DMS153 treated with DMSO at 0.1 percent for 48 hours (cell line): Measurements from ENCODE around the gene TRMT44.

ENCODE experiments used
- DNase-seq: peaks from one replicate; lab custom pipeline; 2025; ENCODE audit not compliant: unreplicated experiment; lab: John Stamatoyannopoulos, UW

The TRMT44 gene

GRCh38 chr4:8440492-8441311, at the start of gene TRMT44, which contains the start of gene ACOX3:
Gene TRMT44 (plus strand): TSS chr4:8440777. CDS start chr4:8440823, 46 bp downstream.
Gene ACOX3 (minus strand): TSS chr4:8440723. CDS start chr4:8416521, 24,202 bp downstream.
- DNase-seq: peak; percentile 12

GRCh38 chr4:8391071-8391470, 49.5 kb upstream of the TRMT44 start:
- DNase-seq: no peak

GRCh38 chr4:8391972-8392371, 48.6 kb upstream of the TRMT44 start:
- DNase-seq: no peak

- no peak for DNase-seq
Measured at GRCh38 chr4:8392591-8393190, 47.9 kb upstream of the TRMT44 start.

- DNase-seq: no peak
Measured at GRCh38 chr4:8393593-8394038, 47.0 kb upstream of the TRMT44 start.

- DNase-seq: no peak
Measured at GRCh38 chr4:8394061-8394519, 46.5 kb upstream of the TRMT44 start.

GRCh38 chr4:8394806-8395205, 45.8 kb upstream of the TRMT44 start:
- DNase-seq: no peak

- DNase-seq: no peak
Measured at GRCh38 chr4:8395504-8396296, 44.9 kb upstream of the TRMT44 start.

GRCh38 chr4:8396762-8397406, 43.7 kb upstream of the TRMT44 start:
- DNase-seq: no peak

GRCh38 chr4:8398347-8398746, 42.2 kb upstream of the TRMT44 start:
- no peak for DNase-seq

- no peak for DNase-seq
Measured at GRCh38 chr4:8399298-8399697, 41.3 kb upstream of the TRMT44 start.

GRCh38 chr4:8400632-8401325, 39.8 kb upstream of the TRMT44 start:
- DNase-seq: no peak

- DNase-seq: no peak
Measured at GRCh38 chr4:8401665-8402064, 38.9 kb upstream of the TRMT44 start.

GRCh38 chr4:8402181-8402597, 38.4 kb upstream of the TRMT44 start:
- no peak for DNase-seq

GRCh38 chr4:8402640-8403039, 37.9 kb upstream of the TRMT44 start:
- DNase-seq: no peak

- DNase-seq: peak; percentile 1
Measured at GRCh38 chr4:8403173-8403753, 37.3 kb upstream of the TRMT44 start.

GRCh38 chr4:8403976-8404375, 36.6 kb upstream of the TRMT44 start:
- no peak for DNase-seq

GRCh38 chr4:8404791-8405515, 35.6 kb upstream of the TRMT44 start:
- DNase-seq: no peak

GRCh38 chr4:8405516-8405875, 35.1 kb upstream of the TRMT44 start:
- no peak for DNase-seq
